Panc1 (cell line): ENCODE data around the gene CMIP.

Source experiments
- POLR2AphosphoS5 ChIP-seq: IDR thresholded peaks from 2 replicates; pipeline ENCODE4 v1.6.1; 2012; ENCODE audit warnings: mild to moderate bottlenecking, low read depth, low read length, moderate library complexity
- REST ChIP-seq, 2 experiments: IDR thresholded peaks; 2 replicates each; pipeline ENCODE4 v1.6.1; 2011 to 2012; ENCODE audit warnings: low read depth in 2 of 2, control low read depth in 1 of 2, low read length in 1 of 2, mild to moderate bottlenecking in 1 of 2, moderate library complexity in 1 of 2; ENCODE audit not compliant: insufficient read depth in 1 of 2

GRCh38 chr16:81678326-81679095, 233.9 kb downstream of the CMIP start:
- TF ChIP-seq REST (IDR thresholded peaks at IDR 0.05; ENCODE audit: insufficient read depth in 1 of 2, low read depth in 2 of 2, low read length in 1 of 2): no peak
- TF ChIP-seq POLR2AphosphoS5: no peak
